ENCODE measurements around the gene NMRK1.

NMRK1 gene

GRCh38 chr9:75054368-75055001, 33.5 kb downstream of the NMRK1 start:
- DNase-seq = no peak

- no peak for DNase-seq
Measured at GRCh38 chr9:75053869-75054268, 34.1 kb downstream of the NMRK1 start.

GRCh38 chr9:75051285-75051684, 36.7 kb downstream of the NMRK1 start:
- no peak for DNase-seq

- DNase-seq = no peak
Measured at GRCh38 chr9:75047506-75047905, 40.4 kb downstream of the NMRK1 start.

GRCh38 chr9:75046725-75047345, 41.1 kb downstream of the NMRK1 start:
- no peak for DNase-seq

- DNase-seq = no peak
Measured at GRCh38 chr9:75041041-75041440, 46.9 kb downstream of the NMRK1 start.

GRCh38 chr9:75039801-75040200, 48.2 kb downstream of the NMRK1 start:
- no peak for DNase-seq

- no peak for DNase-seq
Measured at GRCh38 chr9:75039009-75039408, 48.9 kb downstream of the NMRK1 start.

- DNase-seq = no peak
Measured at GRCh38 chr9:75036793-75037192, 51.2 kb downstream of the NMRK1 start.

- DNase-seq = no peak
Measured at GRCh38 chr9:75033791-75034473, 54.0 kb downstream of the NMRK1 start.

- DNase-seq = peak; percentile 84
Measured at GRCh38 chr9:75027187-75028107, 60.5 kb downstream of the NMRK1 start.

- DNase-seq = no peak
Measured at GRCh38 chr9:75023846-75024245, 64.1 kb downstream of the NMRK1 start.

GRCh38 chr9:75019654-75020053, 68.3 kb downstream of the NMRK1 start:
- DNase-seq = no peak

GRCh38 chr9:75019022-75019421, 68.9 kb downstream of the NMRK1 start:
- no peak for DNase-seq

- no peak for DNase-seq
Measured at GRCh38 chr9:75017378-75017777, 70.6 kb downstream of the NMRK1 start.

GRCh38 chr9:75013735-75014134, 74.2 kb downstream of the NMRK1 start:
- DNase-seq = no peak

Data from activated CD8-positive, alpha-beta memory T cell treated with anti-CD3 and anti-CD28 coated beads for 24 hours (primary cell).